Heart right ventricle (tissue), 16 donors: ENCODE measurements around the gene CXCR2. TPM values are rescaled to one million over a fixed set of nuclear protein-coding genes. Genes with fewer than 3 reads are reported as not detected.
A peak's percentile ranks its signal among the peaks of the same experiment; 100 is the strongest.

Source experiments
- ATAC-seq, 8 donors: fragments of 200-7000 bp; cut with Tn5 transposase; one replicate each; pipeline ENCODE4 v1.9.1; 2020; ENCODE audit warnings: mild to moderate bottlenecking in 8 of 8, moderate library complexity in 8 of 8, moderate number of reproducible peaks in 1 of 8
- DNase-seq, 2 donors: peaks; one replicate each; pipeline ENCODE4 v3.0.0-alpha.2; 2020
- H3K27ac ChIP-seq, 10 donors: fragments of 200-600 bp; sonication (generic) in 2 of 10; one replicate each; pipeline versions ENCODE4 v1.5.0 to v1.8.0; 2020 to 2022; ENCODE audit warnings: mild to moderate bottlenecking in 3 of 10
- H3K27me3 ChIP-seq, 7 donors: fragments of 200-600 bp; one replicate each; pipeline ENCODE4 v1.8.0; 2021 to 2022; ENCODE audit warnings: mild to moderate bottlenecking in 2 of 7
- H3K36me3 ChIP-seq, 9 donors: fragments of 200-600 bp; sonication (generic) in 1 of 9; one replicate each; pipeline versions ENCODE4 v1.5.0 to v1.8.0; 2020 to 2022; ENCODE audit warnings: mild to moderate bottlenecking in 2 of 9
- H3K4me1 ChIP-seq, 9 donors: fragments of 200-600 bp; sonication (generic) in 1 of 9; one replicate each; pipeline versions ENCODE4 v1.5.0 to v1.8.0; 2020 to 2022; ENCODE audit warnings: mild to moderate bottlenecking in 4 of 9
- H3K4me3 ChIP-seq, 10 donors: fragments of 200-600 bp; sonication (generic) in 2 of 10; one replicate each; pipeline versions ENCODE4 v1.5.0 to v1.8.0; 2020 to 2022; ENCODE audit warnings: mild to moderate bottlenecking in 7 of 10, moderate library complexity in 2 of 10
- H3K9me3 ChIP-seq, 11 donors: fragments of 200-600 bp in 10 of 11; sonication (generic) in 2 of 11; one replicate each; pipeline versions ENCODE4 v1.5.0 to v1.8.0; 2013 to 2022; ENCODE audit warnings: mild to moderate bottlenecking in 2 of 11, control low read depth in 1 of 11, moderate library complexity in 1 of 11
- CTCF ChIP-seq, 9 donors: fragments of 200-600 bp; sonication (generic) in 2 of 9; IDR thresholded peaks; one replicate each; pipeline versions ENCODE4 v1.5.0 to v1.8.0; 2021 to 2022; ENCODE audit warnings: antibody characterized with exemption in 9 of 9, mild to moderate bottlenecking in 5 of 9, moderate library complexity in 1 of 9
- whole genome bisulfite sequencing, 2 donors: extraction: QIAGEN DNeasy Blood & Tissue Kit; methylation state at CpG; one replicate each; pipeline ENCODE4 v1.1.7; 2013; ENCODE audit warnings: inconsistent platforms in 1 of 2; 5-methylcytosine and 5-hydroxymethylcytosine counted together
- intact Hi-C, 10 donors: fragments of 100-400 bp; cut with DNase I; formaldehyde crosslinking; loops; one replicate each; pipeline versions ENCODE4 v1.11.1 to v1.14.2; 2022
- polyA plus RNA-seq, 2 donors: library from polyadenylated mRNA; stranded (reverse); fragments of 200-250 nt; gene quantifications; one replicate each; pipeline ENCODE4 v1.2.3, GENCODE V29; 2013
- total RNA-seq, 10 donors: library from RNA; stranded (reverse); fragmentation: NEBNext Ultra II Directional in 3 of 10; extraction: Animal tissue kit (Norgen Biotek cat#: 25700) in 3 of 10; gene quantifications; one replicate each; pipeline versions ENCODE4 v1.2.1 to v1.2.4, GENCODE V29; 2021 to 2023
- donor health status: Arrhythmogenic right ventricular cardiomyopathy.
- donor health status: ischemic (EF 13 %, LVEDD 7.1; RV severe dilation, severe dysfunction).
- donor health status: healthy with polysubstance abuse.
- donor health status: DM: no; HTN: yes; CAD: no.
- donor health status: DM: no; HTN: no; CAD: no.
- donor health status: ischemic (EF 25% LVEDD 6.9; RV normal size, moderate dysfunction).
- donor health status: ischemic (EF 25% LVEDD 5.7; RV mildly dilated, moderate dysfunction).
- donor health status: healthy.
- donor health status: DM: yes; HTN: yes; CAD: no.
- donor health status: Ischemic cardiomyopathy.
- donor health status: ischemic (EF 35%, LVEDD 5.7; RV mildly dilated, moderate dysfunction).
- donor health status: nonischemic (EF 11% LVEDD 7.7; RV severe dilation, severe dysfunction).
- donor health status: DM: yes; HTN: yes; CAD: no.
- donor health status: PGD.
- donor health status: ischemic (EF 29% LVEDD 5.4; RV normal size, mild dysfunction).
- donor health status: nonischemic (EF 23%, LVEDD 6.1; RV moderate dilation, normal function).

CXCR2 gene
- total and polyA plus RNA-seq, 12 donors: 0.07 to 2.7 (median 0.67) TPM

DNA sequence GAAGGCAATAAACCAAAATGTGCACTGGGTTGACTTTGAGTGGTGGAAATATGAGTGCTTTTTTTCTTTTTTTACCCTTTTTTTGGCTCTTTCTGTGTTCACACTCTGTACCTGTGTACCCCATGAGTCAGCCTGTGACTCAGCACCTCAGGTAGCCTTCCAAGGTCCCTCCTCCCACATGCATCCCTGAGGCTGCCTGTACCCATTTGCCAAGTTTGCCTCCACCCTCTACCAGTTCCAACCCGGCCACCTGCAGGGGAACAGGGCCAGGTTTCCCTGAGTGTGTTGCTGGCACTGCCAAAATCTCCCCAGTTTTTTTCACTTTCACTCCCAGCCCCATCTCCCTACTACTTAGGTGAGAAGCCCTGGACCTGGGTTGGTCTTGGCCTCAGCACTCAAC, 26.9 kb downstream of the CXCR2 start:
- peaks cover 0 to 26% (median 0%) of the 10 kb centered on the region in 7 donors for H3K27me3 ChIP-seq
- WGBS, 2 donors: 55 to 81% methylated on average over 1 of the region's 1 CpG
- intact Hi-C loops: no loop called here
- no peak for TF ChIP-seq CTCF (IDR thresholded peaks at IDR 0.05)
- no peaks in the 10 kb centered on the region for H3K4me1 ChIP-seq
- H3K27ac ChIP-seq: no peak overlapping the region
- no peaks in the 10 kb centered on the region for H3K36me3 ChIP-seq
- H3K4me3 ChIP-seq: no peak overlapping the region
- H3K9me3 ChIP-seq: peaks cover 0 to 5% (median 0%) of the 10 kb centered on the region in 11 donors
- peak in 1 of 8 donors; percentile 18 for ATAC-seq
- no peak for DNase-seq

GRCh38 chr2:218155953-218156479, 30.2 kb downstream of the CXCR2 start:
- H3K36me3 ChIP-seq: no peaks in the 10 kb centered on the region
- no peaks in the 10 kb centered on the region for H3K4me1 ChIP-seq
- no peak overlapping the region for H3K4me3 ChIP-seq
- DNase-seq (no peak), ATAC-seq (peak in 2 of 8 donors; percentile 17 to 20)
- no peak for TF ChIP-seq CTCF (IDR thresholded peaks at IDR 0.05)
- WGBS, 2 donors: 85 to 90% methylated on average over 7 of the region's 7 CpGs
- peaks cover 0 to 21% (median 0%) of the 10 kb centered on the region in 7 donors for H3K27me3 ChIP-seq
- H3K9me3 ChIP-seq: peaks cover 0 to 6% (median 0%) of the 10 kb centered on the region in 11 donors
- peak overlapping the region in 1 of 10 donors; percentile 65 for H3K27ac ChIP-seq
- intact Hi-C loops: no loop called here

- WGBS, 2 donors: 70 to 75% methylated on average over 2 of the region's 2 CpGs
- no peak for ATAC-seq
- intact Hi-C loops: no loop called here
Observed at GRCh38 chr2:218161644-218162043, 35.8 kb downstream of the CXCR2 start.

DNA sequence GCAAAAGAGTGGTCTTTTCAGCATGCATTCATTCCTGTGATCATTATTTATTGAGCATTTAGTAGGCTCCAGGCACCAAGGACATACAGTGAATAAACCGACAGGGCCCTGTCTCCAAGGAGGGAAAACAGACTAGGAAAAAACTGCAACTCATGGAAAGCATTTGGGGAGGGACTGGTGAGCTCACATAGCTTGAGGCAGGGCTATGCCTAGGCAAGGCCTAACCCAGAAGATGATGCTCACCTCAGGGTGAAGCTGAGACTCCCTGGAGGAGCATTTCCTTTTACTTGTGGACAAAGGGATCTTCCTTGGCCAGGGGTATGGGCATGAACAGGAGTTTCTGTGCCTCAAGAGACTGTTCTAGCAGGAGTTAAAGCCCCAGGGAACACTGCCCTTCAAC, 37.0 kb downstream of the CXCR2 start:
- intact Hi-C loops: no loop called here
- Histone ChIP-seq H3K4me1 (peaks cover 0 to 19% (median 0%) of the 10 kb centered on the region in 9 donors), H3K9me3 (peaks cover 0 to 1% (median 0%) of the 10 kb centered on the region in 11 donors), H3K4me3 (peak overlapping the region in 1 of 10 donors; percentile 37), H3K27me3 (peaks cover 0 to 14% (median 0%) of the 10 kb centered on the region in 7 donors), H3K36me3 (no peaks in the 10 kb centered on the region), H3K27ac (no peak overlapping the region)
- ATAC-seq: no peak
- no peak for TF ChIP-seq CTCF (IDR thresholded peaks at IDR 0.05)
- WGBS, 2 donors: 87 to 89% methylated on average over 1 of the region's 1 CpG
- DNase-seq: no peak

More at GRCh38 chr2:218161644-218162043, 35.8 kb downstream of the CXCR2 start:
- Histone ChIP-seq H3K27me3 (peaks cover 0 to 15% (median 0%) of the 10 kb centered on the region in 7 donors), H3K27ac (no peak overlapping the region), H3K9me3 (peaks cover 0 to 6% (median 0%) of the 10 kb centered on the region in 11 donors), H3K4me1 (peaks cover 0 to 11% (median 0%) of the 10 kb centered on the region in 9 donors), H3K36me3 (no peaks in the 10 kb centered on the region), H3K4me3 (no peak overlapping the region)
- TF ChIP-seq CTCF (IDR thresholded peaks at IDR 0.05): no peak
- DNase-seq: no peak
